Keratinocyte (primary cell): ENCODE measurements around the gene CPSF4. TPM values are rescaled to one million over a fixed set of nuclear protein-coding genes. Genes with fewer than 3 reads are reported as not detected.

Experiments used
- DNase-seq: peaks from one replicate; pipeline ENCODE4 v3.0.0-alpha.2; 2011; ENCODE audit warnings: low read depth, missing footprints, low spot score
- FAIRE-seq: peaks from 2 replicates; lab custom pipeline; 2011; peaks lifted over from hg19 to GRCh38; lab: Jason Lieb, UNC
- H2AFZ ChIP-seq: 2 replicates; pipeline ENCODE4 v1.6.0; 2012; ENCODE audit warnings: low read length, control low read depth, inconsistent platforms; ENCODE audit not compliant: control insufficient read depth
- H3K27ac ChIP-seq: 2 replicates; pipeline ENCODE4 v1.5.1; 2011; ENCODE audit warnings: low read length; ENCODE audit not compliant: control insufficient read depth, insufficient read depth
- H3K27me3 ChIP-seq: 3 replicates; pipeline ENCODE4 v1.6.0; 2011; ENCODE audit warnings: low read length; ENCODE audit not compliant: control insufficient read depth, insufficient read depth; ENCODE audit errors: extremely low read depth
- H3K36me3 ChIP-seq, 2 experiments: 2 replicates in 1 of 2; 3 replicates in 1 of 2; pipeline ENCODE4 v1.5.1; 2011; ENCODE audit warnings: low read length in 2 of 2, mild to moderate bottlenecking in 1 of 2; ENCODE audit not compliant: control insufficient read depth in 2 of 2, insufficient read depth in 2 of 2; ENCODE audit errors: extremely low read depth in 1 of 2
- H3K4me1 ChIP-seq: 3 replicates; pipeline ENCODE4 v1.5.1; 2011; ENCODE audit warnings: low read length; ENCODE audit not compliant: control insufficient read depth, insufficient read depth; ENCODE audit errors: extremely low read depth
- H3K4me2 ChIP-seq: 3 replicates; pipeline ENCODE4 v1.6.0; 2011; ENCODE audit warnings: low read depth, low read length; ENCODE audit not compliant: control insufficient read depth, insufficient read depth; ENCODE audit errors: extremely low read depth
- H3K4me3 ChIP-seq, 3 experiments: fragments of 200-600 bp in 1 of 3; sonication (generic) in 1 of 3; 2 replicates in 2 of 3; 3 replicates in 1 of 3; pipeline ENCODE4 v1.5.1; 2011 to 2016; ENCODE audit warnings: low read length in 3 of 3, mild to moderate bottlenecking in 3 of 3, control low read depth in 2 of 3, inconsistent platforms in 1 of 3, low read depth in 1 of 3, mixed read lengths in 1 of 3, mixed run types in 1 of 3, moderate library complexity in 1 of 3; ENCODE audit not compliant: control insufficient read depth in 2 of 3, insufficient read depth in 2 of 3; ENCODE audit errors: extremely low read depth in 1 of 3
- H3K79me2 ChIP-seq: 2 replicates; pipeline ENCODE4 v1.6.0; 2012; ENCODE audit warnings: low read length; ENCODE audit not compliant: control insufficient read depth, insufficient read depth
- H3K9ac ChIP-seq: 3 replicates; pipeline ENCODE4 v1.6.0; 2011; ENCODE audit warnings: low read length; ENCODE audit not compliant: control insufficient read depth, insufficient read depth; ENCODE audit errors: extremely low read depth
- H3K9me1 ChIP-seq: 3 replicates; pipeline ENCODE4 v1.6.0; 2011; ENCODE audit warnings: low read length; ENCODE audit not compliant: control insufficient read depth, insufficient read depth; ENCODE audit errors: extremely low read depth
- H3K9me3 ChIP-seq: 2 replicates; pipeline ENCODE4 v1.5.1; 2012; ENCODE audit warnings: low read depth, low read length; ENCODE audit not compliant: control insufficient read depth
- H4K20me1 ChIP-seq: 3 replicates; pipeline ENCODE4 v1.6.0; 2011; ENCODE audit warnings: low read length; ENCODE audit not compliant: control insufficient read depth, insufficient read depth; ENCODE audit errors: extremely low read depth
- EZH2 ChIP-seq: IDR thresholded peaks from one replicate; pipeline ENCODE4 v1.6.1; 2012; ENCODE audit warnings: inconsistent platforms, mild to moderate bottlenecking, low read length, moderate library complexity
- dilution Hi-C: fragments of 300-500 bp; cut with MboI; formaldehyde crosslinking; loops from one replicate; pipeline ENCODE4 v1.7.0; 2020; ENCODE audit warnings: low sequenced_read_pairs; ENCODE audit not compliant: extremely low pct_ligation_motif_present
- polyA plus RNA-seq, 5 experiments: library from polyadenylated mRNA; depleted of rRNA in 3 of 5; stranded (reverse) in 3 of 5; stranded (forward) in 1 of 5; unstranded in 1 of 5; fragments of >200 nt; gene quantifications; 1 replicate in 1 of 5; 2 replicates in 3 of 5; 3 replicates in 1 of 5; pipeline versions ENCODE4 v1.2.1 to v1.2.3, GENCODE V29; 2011 to 2012; ENCODE audit warnings: missing spikeins in 2 of 5, low read depth in 1 of 5, low replicate concordance in 1 of 5
- TF ChIP-seq, protein P1 (sequence below), 3 experiments: IDR thresholded peaks in 1 of 3; conservative IDR thresholded peaks in 1 of 3; optimal IDR thresholded peaks in 1 of 3; 2 replicates in 2 of 3; 3 replicates in 1 of 3; pipeline versions ENCODE3 to v1.5.1; 2011; ENCODE audit warnings: low read length in 3 of 3, mild to moderate bottlenecking in 3 of 3, moderate library complexity in 2 of 3, control low read depth in 1 of 3, inconsistent platforms in 1 of 3; ENCODE audit not compliant: insufficient read depth in 2 of 3; ENCODE audit errors: extremely low read depth in 1 of 3

The CPSF4 gene
- polyA plus RNA-seq, 1 donor (not counting 4 experiments of a cell fraction or from before 2014, with no cell fraction given) = 25.0 TPM

DNA sequence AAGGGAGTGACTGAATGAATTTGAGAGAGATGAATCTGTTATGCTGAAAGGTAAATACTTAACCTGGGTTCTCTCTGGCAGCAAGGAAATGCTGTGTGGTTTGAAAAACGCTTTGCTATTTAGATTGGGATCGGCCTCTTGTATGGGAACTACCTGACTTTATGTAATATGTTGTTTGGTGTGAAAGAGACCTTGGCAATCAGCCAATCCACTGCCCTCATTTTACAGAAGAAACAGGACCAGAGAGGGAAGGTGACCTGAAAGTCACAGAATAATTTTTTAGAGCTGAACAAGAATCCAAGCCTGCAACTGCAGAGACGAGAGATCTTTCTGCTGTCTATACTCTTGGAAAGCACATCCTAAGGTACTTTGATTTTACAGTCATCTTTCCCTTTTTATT is 28.9 kb upstream of the CPSF4 start:
- no peaks in the 10 kb centered on the region for H3K9me3 ChIP-seq
- peak overlapping the region; percentile 98 for H3K4me2 ChIP-seq
- DNase-seq (no peak), FAIRE-seq (no peak)
- dilution Hi-C loops = no loop called here
- peaks cover 27% of the 10 kb centered on the region for H3K4me1 ChIP-seq
- peaks cover 3% of the 10 kb centered on the region for H3K9me1 ChIP-seq
- H4K20me1 ChIP-seq = peaks cover 10% of the 10 kb centered on the region
- peak overlapping the region; percentile 47 for H3K27ac ChIP-seq
- H2AFZ ChIP-seq = no peak overlapping the region
- peaks cover 15 to 32% of the 10 kb centered on the region in 2 experiments for H3K36me3 ChIP-seq
- no peak for TF ChIP-seq EZH2
- TF ChIP-seq, protein P1, sequence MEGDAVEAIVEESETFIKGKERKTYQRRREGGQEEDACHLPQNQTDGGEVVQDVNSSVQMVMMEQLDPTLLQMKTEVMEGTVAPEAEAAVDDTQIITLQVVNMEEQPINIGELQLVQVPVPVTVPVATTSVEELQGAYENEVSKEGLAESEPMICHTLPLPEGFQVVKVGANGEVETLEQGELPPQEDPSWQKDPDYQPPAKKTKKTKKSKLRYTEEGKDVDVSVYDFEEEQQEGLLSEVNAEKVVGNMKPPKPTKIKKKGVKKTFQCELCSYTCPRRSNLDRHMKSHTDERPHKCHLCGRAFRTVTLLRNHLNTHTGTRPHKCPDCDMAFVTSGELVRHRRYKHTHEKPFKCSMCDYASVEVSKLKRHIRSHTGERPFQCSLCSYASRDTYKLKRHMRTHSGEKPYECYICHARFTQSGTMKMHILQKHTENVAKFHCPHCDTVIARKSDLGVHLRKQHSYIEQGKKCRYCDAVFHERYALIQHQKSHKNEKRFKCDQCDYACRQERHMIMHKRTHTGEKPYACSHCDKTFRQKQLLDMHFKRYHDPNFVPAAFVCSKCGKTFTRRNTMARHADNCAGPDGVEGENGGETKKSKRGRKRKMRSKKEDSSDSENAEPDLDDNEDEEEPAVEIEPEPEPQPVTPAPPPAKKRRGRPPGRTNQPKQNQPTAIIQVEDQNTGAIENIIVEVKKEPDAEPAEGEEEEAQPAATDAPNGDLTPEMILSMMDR (optimal IDR thresholded peaks at IDR 0.05 in 1 of 3, IDR thresholded peaks at IDR 0.05 in 1 of 3, conservative IDR thresholded peaks at IDR 0.05 in 1 of 3; ENCODE audit: extremely low read depth in 1 of 3, insufficient read depth in 2 of 3, low read length in 3 of 3) = no peak
- H3K27me3 ChIP-seq = no peaks in the 10 kb centered on the region
- H3K4me3 ChIP-seq = peak overlapping the region; percentile 73 to 100 (median 100)
- H3K79me2 ChIP-seq = peaks cover 74% of the 10 kb centered on the region
- peak overlapping the region; percentile 96 for H3K9ac ChIP-seq

DNA sequence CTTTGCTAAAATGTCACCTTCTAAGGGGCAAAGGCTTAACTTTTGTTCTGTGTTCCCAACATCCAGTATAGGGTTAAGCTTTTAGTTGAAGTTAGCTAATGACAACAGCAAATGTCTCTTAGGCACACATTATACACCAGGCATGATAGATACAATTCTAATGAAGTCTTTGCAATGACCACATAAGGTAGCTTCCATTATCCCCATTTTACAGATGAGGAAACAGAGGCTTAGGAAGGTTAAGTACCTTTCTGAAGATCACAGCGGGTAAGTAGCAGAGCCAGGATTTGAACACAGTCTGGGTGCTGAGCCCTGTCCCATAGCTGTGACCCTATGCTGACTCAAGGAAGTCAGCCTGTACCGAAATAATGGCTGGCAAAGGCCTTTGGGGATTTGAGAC is 28.1 kb upstream of the CPSF4 start:
- no peak overlapping the region for H3K4me3 ChIP-seq
- FAIRE-seq (no peak), DNase-seq (no peak)
- peaks cover 24% of the 10 kb centered on the region for H3K4me1 ChIP-seq
- no peak overlapping the region for H3K9ac ChIP-seq
- peaks cover 66% of the 10 kb centered on the region for H3K79me2 ChIP-seq
- dilution Hi-C loops = no loop called here
- H3K27ac ChIP-seq = no peak overlapping the region
- H2AFZ ChIP-seq = no peak overlapping the region
- H3K27me3 ChIP-seq = no peaks in the 10 kb centered on the region
- no peaks in the 10 kb centered on the region for H3K9me3 ChIP-seq
- peaks cover 15 to 27% of the 10 kb centered on the region in 2 experiments for H3K36me3 ChIP-seq
- H3K9me1 ChIP-seq = peaks cover 3% of the 10 kb centered on the region
- H4K20me1 ChIP-seq = peaks cover 6% of the 10 kb centered on the region
- peak overlapping the region; percentile 4 for H3K4me2 ChIP-seq
- TF ChIP-seq, protein P1 (optimal IDR thresholded peaks at IDR 0.05 in 1 of 3, IDR thresholded peaks at IDR 0.05 in 1 of 3, conservative IDR thresholded peaks at IDR 0.05 in 1 of 3; ENCODE audit: extremely low read depth in 1 of 3, insufficient read depth in 2 of 3, low read length in 3 of 3) = no peak
- no peak for TF ChIP-seq EZH2
